22Rv1 (cell line): Measurements from ENCODE around the gene TAS1R2.

Source experiments
- ZFX ChIP-seq: fragments of 450-650 bp; IDR thresholded peaks from 2 replicates; pipeline ENCODE4 v1.6.1; 2017; ENCODE audit warnings: antibody characterized with exemption, borderline replicate concordance
- TF ChIP-seq, protein P1 (sequence below): fragments of 450-650 bp; IDR thresholded peaks from 2 replicates; pipeline ENCODE4 v1.5.1; 2017; ENCODE audit warnings: mild to moderate bottlenecking

DNA sequence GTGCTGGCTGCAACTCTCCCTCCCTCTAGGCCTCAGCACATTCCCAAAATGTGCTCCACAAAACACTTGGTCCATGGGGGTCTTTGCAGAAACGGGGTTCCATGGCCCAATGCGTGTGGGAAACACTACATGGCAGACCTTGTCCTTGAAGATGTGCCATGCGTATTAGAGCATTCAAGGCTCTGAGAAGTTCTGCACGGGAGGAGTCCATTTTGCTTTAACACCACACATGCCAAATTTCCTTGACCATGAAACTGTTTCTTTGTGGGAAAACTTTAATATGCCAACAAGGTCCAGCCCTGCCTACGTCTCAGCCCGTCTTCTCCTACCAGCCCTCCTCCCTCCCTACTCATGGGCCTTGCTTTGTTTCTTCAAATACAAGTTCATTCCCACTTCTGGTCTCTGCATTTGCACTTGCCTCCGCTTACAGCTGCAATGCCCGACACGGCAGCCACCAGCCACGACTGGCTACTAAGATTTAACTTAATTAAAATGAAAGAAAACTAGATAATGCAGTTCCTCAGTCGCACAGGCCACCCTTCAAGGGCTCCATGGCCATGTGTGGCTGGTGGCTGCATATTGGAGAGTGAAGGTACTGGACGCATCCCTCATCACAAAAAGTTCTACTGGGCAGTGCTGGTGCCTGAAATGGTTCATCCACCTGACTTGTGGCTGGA lies 19.2 kb upstream of the TAS1R2 start:
- TF ChIP-seq, protein P1, sequence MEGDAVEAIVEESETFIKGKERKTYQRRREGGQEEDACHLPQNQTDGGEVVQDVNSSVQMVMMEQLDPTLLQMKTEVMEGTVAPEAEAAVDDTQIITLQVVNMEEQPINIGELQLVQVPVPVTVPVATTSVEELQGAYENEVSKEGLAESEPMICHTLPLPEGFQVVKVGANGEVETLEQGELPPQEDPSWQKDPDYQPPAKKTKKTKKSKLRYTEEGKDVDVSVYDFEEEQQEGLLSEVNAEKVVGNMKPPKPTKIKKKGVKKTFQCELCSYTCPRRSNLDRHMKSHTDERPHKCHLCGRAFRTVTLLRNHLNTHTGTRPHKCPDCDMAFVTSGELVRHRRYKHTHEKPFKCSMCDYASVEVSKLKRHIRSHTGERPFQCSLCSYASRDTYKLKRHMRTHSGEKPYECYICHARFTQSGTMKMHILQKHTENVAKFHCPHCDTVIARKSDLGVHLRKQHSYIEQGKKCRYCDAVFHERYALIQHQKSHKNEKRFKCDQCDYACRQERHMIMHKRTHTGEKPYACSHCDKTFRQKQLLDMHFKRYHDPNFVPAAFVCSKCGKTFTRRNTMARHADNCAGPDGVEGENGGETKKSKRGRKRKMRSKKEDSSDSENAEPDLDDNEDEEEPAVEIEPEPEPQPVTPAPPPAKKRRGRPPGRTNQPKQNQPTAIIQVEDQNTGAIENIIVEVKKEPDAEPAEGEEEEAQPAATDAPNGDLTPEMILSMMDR, result no peak
- no peak for TF ChIP-seq ZFX
